AG09309 (cell line): ENCODE data around the gene TM9SF2.

Experiments
- DNase-seq: peaks from one replicate; pipeline ENCODE4 v3.0.0-alpha.2; 2010; ENCODE audit warnings: low read depth
- H3K4me3 ChIP-seq: 2 replicates; pipeline ENCODE4 v1.5.1; 2011; ENCODE audit warnings: mild to moderate bottlenecking, low read depth, low read length, moderate library complexity; ENCODE audit not compliant: control insufficient read depth
- TF ChIP-seq, protein P1 (sequence below): IDR thresholded peaks from 2 replicates; pipeline ENCODE4 v1.5.1; 2011; ENCODE audit warnings: mild to moderate bottlenecking, low read depth, low read length, inconsistent platforms; ENCODE audit not compliant: insufficient read depth, control insufficient read depth; ENCODE audit errors: missing control alignments

Gene TM9SF2

DNA sequence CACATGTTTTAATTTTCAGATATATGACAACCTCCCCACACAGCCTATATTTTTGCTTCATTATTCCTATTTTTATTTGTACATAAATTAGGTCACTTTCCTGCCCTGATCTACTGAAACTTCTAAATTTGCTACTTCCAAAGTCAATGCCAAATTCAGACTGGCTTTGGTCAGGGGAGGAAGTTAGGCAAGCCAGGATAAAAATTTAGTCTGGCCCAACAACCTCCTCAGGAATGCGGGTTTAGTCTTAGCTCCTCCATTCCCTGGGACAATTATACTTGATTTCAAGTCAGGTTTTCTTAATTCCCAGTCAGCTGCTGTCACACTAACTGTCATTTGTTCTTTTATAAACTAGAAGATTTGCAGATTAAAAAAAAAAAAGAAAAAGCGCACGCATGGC, 84.3 kb downstream of the TM9SF2 start:
- DNase-seq = no peak
- TF ChIP-seq, protein P1, sequence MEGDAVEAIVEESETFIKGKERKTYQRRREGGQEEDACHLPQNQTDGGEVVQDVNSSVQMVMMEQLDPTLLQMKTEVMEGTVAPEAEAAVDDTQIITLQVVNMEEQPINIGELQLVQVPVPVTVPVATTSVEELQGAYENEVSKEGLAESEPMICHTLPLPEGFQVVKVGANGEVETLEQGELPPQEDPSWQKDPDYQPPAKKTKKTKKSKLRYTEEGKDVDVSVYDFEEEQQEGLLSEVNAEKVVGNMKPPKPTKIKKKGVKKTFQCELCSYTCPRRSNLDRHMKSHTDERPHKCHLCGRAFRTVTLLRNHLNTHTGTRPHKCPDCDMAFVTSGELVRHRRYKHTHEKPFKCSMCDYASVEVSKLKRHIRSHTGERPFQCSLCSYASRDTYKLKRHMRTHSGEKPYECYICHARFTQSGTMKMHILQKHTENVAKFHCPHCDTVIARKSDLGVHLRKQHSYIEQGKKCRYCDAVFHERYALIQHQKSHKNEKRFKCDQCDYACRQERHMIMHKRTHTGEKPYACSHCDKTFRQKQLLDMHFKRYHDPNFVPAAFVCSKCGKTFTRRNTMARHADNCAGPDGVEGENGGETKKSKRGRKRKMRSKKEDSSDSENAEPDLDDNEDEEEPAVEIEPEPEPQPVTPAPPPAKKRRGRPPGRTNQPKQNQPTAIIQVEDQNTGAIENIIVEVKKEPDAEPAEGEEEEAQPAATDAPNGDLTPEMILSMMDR = no peak
- no peak overlapping the region for H3K4me3 ChIP-seq

DNA sequence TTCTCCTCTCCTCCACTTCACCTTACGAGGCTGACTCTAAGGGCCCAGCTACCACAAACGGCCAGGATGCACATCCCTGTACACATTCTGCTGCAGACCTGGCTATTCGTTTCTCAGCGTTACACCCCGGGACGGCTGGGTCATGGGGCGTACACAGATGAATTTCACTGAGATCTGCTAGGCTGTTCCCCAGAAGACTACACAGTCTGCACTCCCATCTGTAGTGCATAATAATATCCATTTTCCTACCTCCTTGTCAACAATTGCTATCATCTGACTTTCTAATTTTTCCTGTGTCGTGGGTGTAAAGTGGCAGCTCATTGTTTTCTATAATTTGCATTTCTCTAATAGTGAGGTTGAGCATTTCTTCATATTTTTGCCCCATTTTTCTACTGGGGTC, 85.7 kb downstream of the TM9SF2 start:
- TF ChIP-seq, protein P1 = no peak
- no peak for DNase-seq
- H3K4me3 ChIP-seq = no peak overlapping the region

DNA sequence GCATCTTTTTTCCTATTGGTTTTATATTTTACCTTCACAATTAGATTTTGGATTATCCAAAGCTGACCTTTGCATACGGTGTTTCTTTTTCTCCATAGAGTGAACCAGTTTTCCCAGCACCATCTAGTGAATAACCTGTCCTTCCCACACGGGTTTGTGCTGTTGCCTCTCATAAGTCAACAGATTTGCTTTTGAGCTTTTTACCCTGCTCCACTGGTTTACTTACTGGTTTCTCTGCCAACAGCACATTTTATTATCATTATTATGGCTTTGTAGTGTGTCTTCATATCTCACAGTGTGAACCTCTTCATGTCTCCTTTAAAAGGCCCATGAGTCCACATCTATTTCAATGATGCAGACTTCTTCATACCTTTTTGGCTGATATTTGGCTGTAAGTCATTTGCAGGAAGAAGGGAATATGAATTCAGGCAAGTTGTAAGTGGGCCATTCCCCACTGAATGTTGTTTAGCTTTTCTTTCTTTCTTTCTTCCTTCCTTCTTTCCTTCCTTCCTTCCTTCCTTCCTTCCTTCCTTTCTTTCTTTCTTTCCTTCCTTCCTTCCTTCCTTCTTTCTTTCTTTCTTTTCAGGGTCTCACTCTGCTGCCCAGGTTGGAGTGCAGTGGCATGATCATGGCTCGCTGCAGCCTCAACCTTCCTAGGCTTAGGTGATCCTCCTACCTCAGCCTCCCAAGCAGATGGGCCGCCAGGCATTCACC, 86.8 kb downstream of the TM9SF2 start:
- no peak for DNase-seq
- TF ChIP-seq, protein P1 = no peak
- H3K4me3 ChIP-seq = no peak overlapping the region

DNA sequence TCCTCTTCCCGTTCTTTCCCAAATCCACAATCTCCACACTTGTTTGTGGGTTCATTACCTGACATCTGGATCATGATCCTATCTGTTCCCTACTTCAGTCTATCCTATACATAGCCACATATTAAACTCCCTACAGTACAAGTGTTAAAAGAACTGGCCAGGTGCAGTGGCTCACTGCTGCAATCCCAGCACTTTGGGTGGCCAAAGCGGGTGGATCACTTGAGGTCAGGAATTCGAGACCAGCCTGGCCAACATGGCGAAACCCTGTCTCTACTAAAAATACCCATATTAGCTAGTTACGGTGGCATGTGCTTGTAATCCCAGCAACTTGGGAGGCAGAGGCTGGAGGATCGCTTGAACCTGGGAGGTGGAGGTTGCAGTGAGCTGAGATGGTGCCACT, 88.3 kb downstream of the TM9SF2 start:
- TF ChIP-seq, protein P1 = no peak
- no peak overlapping the region for H3K4me3 ChIP-seq
- no peak for DNase-seq

DNA sequence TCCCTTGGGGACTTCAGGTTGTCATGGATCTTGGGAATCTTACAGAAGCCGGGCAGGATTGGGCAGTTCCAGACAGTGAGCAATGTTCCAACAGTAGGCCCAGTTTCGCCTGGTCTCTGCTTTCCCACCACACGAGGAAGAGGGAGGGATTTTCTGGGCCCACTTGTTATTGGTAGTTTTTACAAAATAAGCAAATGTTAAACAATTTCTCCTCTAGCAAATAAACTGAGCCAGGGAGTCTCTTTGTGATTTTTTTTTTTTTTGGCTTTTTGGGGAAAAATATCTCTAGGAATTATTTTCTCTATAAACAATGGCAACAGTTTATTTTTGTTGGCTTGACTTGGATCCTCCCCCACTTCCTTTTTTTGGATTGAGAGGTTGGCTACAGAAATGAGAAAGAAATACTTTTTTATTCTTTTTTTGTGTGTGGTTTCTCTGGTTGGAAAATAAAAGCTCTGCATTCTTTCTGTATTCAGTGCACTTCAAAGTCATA, 89.3 kb downstream of the TM9SF2 start:
- no peak for DNase-seq
- H3K4me3 ChIP-seq = no peak overlapping the region
- TF ChIP-seq, protein P1 = no peak

DNA sequence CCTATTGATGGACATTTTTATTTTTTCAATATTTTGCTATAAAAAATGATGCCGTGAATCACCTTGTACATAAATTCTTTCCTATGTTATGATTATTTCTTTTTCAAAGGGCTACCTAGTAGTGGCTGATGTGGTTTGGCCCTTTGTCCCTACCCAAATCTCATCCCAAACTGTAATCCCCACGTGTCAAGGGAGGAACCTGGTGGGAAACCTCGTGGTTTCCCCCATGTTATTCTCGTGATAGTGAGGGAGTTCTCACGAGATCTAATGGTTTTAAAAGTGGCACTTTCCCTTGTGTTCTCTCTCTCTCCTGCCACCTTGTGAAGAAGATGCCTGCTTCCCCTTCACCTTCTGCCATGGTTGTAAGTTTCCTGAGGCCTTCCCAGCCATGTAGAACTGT, 94.9 kb downstream of the TM9SF2 start:
- TF ChIP-seq, protein P1 = no peak
- DNase-seq = no peak
- no peak overlapping the region for H3K4me3 ChIP-seq
